Brain microvascular endothelial cell (primary cell): ENCODE results near the gene HDAC7.

ENCODE experiments used
- DNase-seq: peaks from one replicate; pipeline ENCODE4 v3.0.0-alpha.2; 2020
- H3K27ac ChIP-seq: fragments of 250-450 bp; sonication (Bioruptor Pico); 2 replicates; pipeline ENCODE4 v1.5.1; 2020; ENCODE audit warnings: mild to moderate bottlenecking, moderate library complexity
- H3K27me3 ChIP-seq: fragments of 250-450 bp; sonication (Bioruptor Pico); replicated peaks from 2 replicates; pipeline ENCODE4 v1.5.1; 2020; ENCODE audit warnings: mild to moderate bottlenecking
- H3K36me3 ChIP-seq: fragments of 250-450 bp; sonication (Bioruptor Pico); replicated peaks from 2 replicates; pipeline ENCODE4 v1.5.1; 2020; ENCODE audit warnings: mild to moderate bottlenecking
- H3K4me3 ChIP-seq: 2 replicates; pipeline ENCODE4 v1.5.1; 2011; ENCODE audit warnings: low read depth, mild to moderate bottlenecking, control low read depth, low read length, moderate library complexity
- in situ Hi-C: cut with HindIII; loops from 2 replicates; pipeline ENCODE4 v1.10.0; 2017; ENCODE audit warnings: low sequenced_read_pairs, low pct_ligation_motif_present
- TF ChIP-seq, protein P1 (sequence below): IDR thresholded peaks from 2 replicates; pipeline ENCODE4 v1.5.1; 2011; ENCODE audit warnings: low read depth, mild to moderate bottlenecking, moderate library complexity, low read length, control low read depth, inconsistent platforms; ENCODE audit errors: missing control alignments

Gene HDAC7

DNA sequence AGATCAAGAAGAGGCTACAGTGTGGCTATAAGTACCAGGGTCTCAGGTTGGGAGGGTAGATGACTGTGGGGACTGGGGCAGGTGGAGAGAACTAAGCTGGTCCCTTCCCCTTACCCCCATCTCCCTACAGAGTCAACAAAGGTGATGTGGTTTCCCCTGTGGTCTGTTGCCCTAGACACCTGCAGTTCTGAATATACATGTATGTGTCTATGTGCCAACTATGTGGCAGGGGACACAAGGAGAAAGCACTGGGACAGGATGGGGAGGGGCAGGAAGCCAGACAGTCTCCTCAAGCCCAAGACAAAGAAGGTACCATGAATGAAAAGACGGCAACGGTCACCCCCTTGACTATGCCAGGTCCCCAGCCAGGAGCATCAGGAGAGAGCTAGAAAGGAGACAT lies 4.5 kb upstream of the HDAC7 start:
- no peak overlapping the region for H3K27ac ChIP-seq
- no peaks in the 10 kb centered on the region for H3K27me3 ChIP-seq
- H3K36me3 ChIP-seq, result no peaks in the 10 kb centered on the region
- in situ Hi-C loops, result no loop called here
- TF ChIP-seq, protein P1, sequence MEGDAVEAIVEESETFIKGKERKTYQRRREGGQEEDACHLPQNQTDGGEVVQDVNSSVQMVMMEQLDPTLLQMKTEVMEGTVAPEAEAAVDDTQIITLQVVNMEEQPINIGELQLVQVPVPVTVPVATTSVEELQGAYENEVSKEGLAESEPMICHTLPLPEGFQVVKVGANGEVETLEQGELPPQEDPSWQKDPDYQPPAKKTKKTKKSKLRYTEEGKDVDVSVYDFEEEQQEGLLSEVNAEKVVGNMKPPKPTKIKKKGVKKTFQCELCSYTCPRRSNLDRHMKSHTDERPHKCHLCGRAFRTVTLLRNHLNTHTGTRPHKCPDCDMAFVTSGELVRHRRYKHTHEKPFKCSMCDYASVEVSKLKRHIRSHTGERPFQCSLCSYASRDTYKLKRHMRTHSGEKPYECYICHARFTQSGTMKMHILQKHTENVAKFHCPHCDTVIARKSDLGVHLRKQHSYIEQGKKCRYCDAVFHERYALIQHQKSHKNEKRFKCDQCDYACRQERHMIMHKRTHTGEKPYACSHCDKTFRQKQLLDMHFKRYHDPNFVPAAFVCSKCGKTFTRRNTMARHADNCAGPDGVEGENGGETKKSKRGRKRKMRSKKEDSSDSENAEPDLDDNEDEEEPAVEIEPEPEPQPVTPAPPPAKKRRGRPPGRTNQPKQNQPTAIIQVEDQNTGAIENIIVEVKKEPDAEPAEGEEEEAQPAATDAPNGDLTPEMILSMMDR, result no peak
- DNase-seq, result no peak
- no peak overlapping the region for H3K4me3 ChIP-seq

DNA sequence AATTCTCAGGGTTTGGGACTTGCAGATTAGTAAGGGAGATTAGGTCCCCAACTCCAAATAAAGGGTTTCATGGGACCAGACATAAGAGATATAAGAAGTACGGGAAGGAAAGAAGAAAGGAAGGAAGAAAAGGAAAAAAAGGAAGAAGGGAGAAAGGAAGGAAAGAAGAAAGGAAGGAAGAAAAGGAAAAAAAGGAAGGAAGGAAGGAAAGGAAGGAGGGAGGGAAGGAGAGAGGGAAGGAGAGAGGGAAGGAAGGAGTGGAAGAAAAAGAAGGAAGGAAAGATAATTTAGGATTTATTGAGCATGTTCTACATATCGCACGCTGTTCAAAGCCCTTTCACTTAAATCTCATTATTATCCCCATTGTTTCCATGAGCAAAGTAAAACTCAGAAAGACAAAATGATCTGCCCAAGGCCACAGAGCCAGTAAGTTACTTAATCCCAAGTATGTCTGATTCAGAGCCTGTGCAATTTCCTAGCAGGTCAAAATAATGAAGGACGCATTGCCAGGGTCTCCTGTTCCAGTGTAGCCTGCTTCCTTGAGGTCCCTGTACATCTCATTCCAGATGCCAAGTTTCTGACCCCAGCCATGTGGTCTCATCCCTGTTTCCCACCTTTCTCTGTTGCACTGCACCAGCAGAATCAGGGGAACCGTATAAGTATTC lies 3.9 kb upstream of the HDAC7 start:
- DNase-seq, result no peak
- H3K27me3 ChIP-seq, result no peaks in the 10 kb centered on the region
- H3K27ac ChIP-seq, result no peak overlapping the region
- no peak overlapping the region for H3K4me3 ChIP-seq
- TF ChIP-seq, protein P1, result no peak
- in situ Hi-C loops, result no loop called here
- no peaks in the 10 kb centered on the region for H3K36me3 ChIP-seq

DNA sequence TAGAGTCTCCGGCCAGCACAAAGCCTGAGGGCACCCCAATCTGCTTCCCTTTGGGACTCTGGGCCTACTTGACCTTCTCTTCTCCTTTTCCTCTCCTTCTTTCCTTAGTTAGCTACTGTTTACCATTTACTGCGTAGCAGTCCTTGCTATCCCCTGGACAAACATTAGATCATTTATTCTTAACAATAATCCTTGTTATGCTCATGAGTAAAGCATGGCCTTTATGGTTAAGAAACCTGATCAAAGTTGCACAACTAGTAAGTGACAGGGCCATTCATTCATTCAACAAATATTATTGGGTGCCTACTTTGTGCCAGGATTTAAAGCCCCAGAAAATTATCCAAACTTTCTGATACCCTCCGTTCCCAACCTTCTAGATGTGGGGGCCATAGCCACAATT lies 3.2 kb upstream of the HDAC7 start:
- H3K36me3 ChIP-seq, result no peaks in the 10 kb centered on the region
- H3K4me3 ChIP-seq, result no peak overlapping the region
- H3K27me3 ChIP-seq, result no peaks in the 10 kb centered on the region
- no peak overlapping the region for H3K27ac ChIP-seq
- TF ChIP-seq, protein P1, result no peak
- no peak for DNase-seq
- in situ Hi-C loops, result no loop called here

DNA sequence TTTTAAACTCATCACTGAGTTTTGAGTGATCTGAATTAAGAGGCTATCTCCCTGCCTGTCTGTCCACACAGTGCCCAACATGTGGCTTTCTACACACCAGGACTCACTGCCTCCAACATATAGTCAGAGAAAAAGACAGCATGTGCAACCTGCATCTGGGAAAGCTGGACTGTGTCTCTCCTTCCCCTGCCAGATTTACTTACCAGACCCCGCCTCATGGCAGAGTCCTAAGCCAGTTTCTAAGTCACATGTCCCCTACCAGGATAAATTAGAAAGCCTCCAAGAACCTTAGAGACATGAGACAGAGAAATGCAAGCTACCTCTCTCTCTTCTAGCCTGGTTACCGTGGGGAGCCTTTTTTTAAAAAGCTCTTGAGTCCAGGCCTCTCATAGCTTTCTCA lies 2.7 kb upstream of the HDAC7 start:
- Histone ChIP-seq H3K27ac (no peak overlapping the region), H3K36me3 (no peaks in the 10 kb centered on the region), H3K27me3 (no peaks in the 10 kb centered on the region), H3K4me3 (no peak overlapping the region)
- no peak for DNase-seq
- TF ChIP-seq, protein P1, result no peak
- in situ Hi-C loops, result no loop called here

DNA sequence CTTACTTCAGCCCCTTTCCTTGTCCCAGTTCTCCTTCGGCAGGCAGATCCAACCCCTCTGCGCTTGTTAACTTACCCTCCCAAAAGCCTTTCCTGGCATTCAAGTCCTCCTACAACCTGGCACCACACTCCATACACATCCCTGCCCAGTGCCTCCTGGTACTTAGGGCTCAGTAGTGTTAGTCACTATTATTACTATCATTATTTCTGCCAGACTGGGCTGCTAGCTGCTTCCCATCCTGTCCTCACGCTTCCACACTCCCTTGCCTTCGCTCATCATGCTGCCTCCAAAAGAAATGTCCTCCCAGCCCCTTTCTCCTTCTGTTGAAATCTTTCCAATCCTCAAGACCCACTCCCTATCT lies 1.6 kb upstream of the HDAC7 start:
- H3K27me3 ChIP-seq, result no peaks in the 10 kb centered on the region
- peak overlapping the region; percentile 94 for H3K27ac ChIP-seq
- TF ChIP-seq, protein P1, result no peak
- no peak for DNase-seq
- in situ Hi-C loops, result no loop called here
- H3K36me3 ChIP-seq, result no peaks in the 10 kb centered on the region
- H3K4me3 ChIP-seq, result no peak overlapping the region
